ENCODE measurements around the gene KHDRBS2. TPM values are rescaled to one million over a fixed set of nuclear protein-coding genes. Genes with fewer than 3 reads are reported as not detected.

Gene KHDRBS2
- total and polyA plus RNA-seq, 2 donors (not counting 1 experiment from before 2014, with no cell fraction given): 8.9 to 9.4 TPM

- ChIA-PET POLR2A (no interaction called here), CTCF (interaction anchor here (0.9 to 6.5 kb wide), 5 partner anchors 10 to 336 kb away, joined by 4 to 57 read pairs (median 5); no protein-coding TSS in a partner anchor)
- Histone ChIP-seq H3K27ac (ENCODE audit: low read length in 2 of 2) (no peak overlapping the region), H3K79me2 (ENCODE audit: control insufficient read depth, insufficient read depth, low read length) (peaks cover 8% of the 10 kb centered on the region), H4K20me1 (ENCODE audit: control insufficient read depth, insufficient read depth, low read length, poor library complexity, severe bottlenecking) (no peaks in the 10 kb centered on the region), H3K4me1 (ENCODE audit: control insufficient read depth in 2 of 2, insufficient read depth in 2 of 2, low read length in 2 of 2) (no peaks in the 10 kb centered on the region), H3K4me3 (ENCODE audit: control extremely low read depth in 1 of 5, extremely low read depth in 1 of 5, insufficient read depth in 1 of 5, low read depth in 2 of 5, low read length in 4 of 5) (no peak overlapping the region), H2AFZ (ENCODE audit: insufficient read depth, low read depth, low read length, poor library complexity, severe bottlenecking) (no peak overlapping the region), H3K4me2 (replicated peaks; ENCODE audit: low read depth, low read length, poor library complexity, severe bottlenecking) (no peak overlapping the region), H3K9me3 (ENCODE audit: control extremely low read depth in 1 of 3, control insufficient read depth in 2 of 3, insufficient read depth in 1 of 3, low read length in 2 of 3) (no peaks in the 10 kb centered on the region), H3K36me3 (replicated peaks in 1 of 2; ENCODE audit: control extremely low read depth in 1 of 2, control insufficient read depth in 1 of 2, extremely low read depth in 1 of 2, insufficient read depth in 2 of 2, low read length in 1 of 2) (no peaks in the 10 kb centered on the region), H3K27me3 (replicated peaks in 1 of 4; ENCODE audit: control extremely low read depth in 1 of 4, control insufficient read depth in 3 of 4, insufficient read depth in 4 of 4, low read length in 3 of 4) (no peaks in the 10 kb centered on the region), H3K9ac (ENCODE audit: low read length) (no peak overlapping the region)
- Mint-ChIP-seq H3K4me3 (no peak overlapping the region), H3K9me3 (ENCODE audit: insufficient read depth) (no peaks in the 10 kb centered on the region), H3K27ac (no peak overlapping the region), H3K27me3 (no peaks in the 10 kb centered on the region), H3K4me1 (no peaks in the 10 kb centered on the region)
- no CpG with 5 or more reads among the region's 4 CpGs for WGBS (ENCODE audit: insufficient coverage)
- TF ChIP-seq CTCF (IDR thresholded peaks at IDR 0.05) (no peak), EZH2 (IDR thresholded peaks at IDR 0.05; ENCODE audit: borderline replicate concordance, insufficient read depth, low read depth, low read length, poor library complexity, severe bottlenecking) (no peak)
- no peak for DNase-seq
- no peak for ATAC-seq (ENCODE audit: low read depth)
- intact Hi-C loops (cut with micrococcal nuclease): no loop called here
These were observed 138.8 kb downstream of the KHDRBS2 start for GRCh38 chr6:62146954-62147853.

- Histone ChIP-seq H3K9ac (ENCODE audit: low read length) (no peak overlapping the region), H3K4me2 (replicated peaks; ENCODE audit: low read depth, low read length, poor library complexity, severe bottlenecking) (no peak overlapping the region), H3K27ac (ENCODE audit: low read length in 2 of 2) (no peak overlapping the region), H3K4me1 (ENCODE audit: control insufficient read depth in 2 of 2, insufficient read depth in 2 of 2, low read length in 2 of 2) (no peaks in the 10 kb centered on the region), H4K20me1 (ENCODE audit: control insufficient read depth, insufficient read depth, low read length, poor library complexity, severe bottlenecking) (no peaks in the 10 kb centered on the region), H3K4me3 (ENCODE audit: control extremely low read depth in 1 of 5, extremely low read depth in 1 of 5, insufficient read depth in 1 of 5, low read depth in 2 of 5, low read length in 4 of 5) (no peak overlapping the region), H3K27me3 (replicated peaks in 1 of 4; ENCODE audit: control extremely low read depth in 1 of 4, control insufficient read depth in 3 of 4, insufficient read depth in 4 of 4, low read length in 3 of 4) (no peaks in the 10 kb centered on the region), H3K79me2 (ENCODE audit: control insufficient read depth, insufficient read depth, low read length) (no peaks in the 10 kb centered on the region), H3K9me3 (ENCODE audit: control extremely low read depth in 1 of 3, control insufficient read depth in 2 of 3, insufficient read depth in 1 of 3, low read length in 2 of 3) (peaks cover 0 to 3% (median 0%) of the 10 kb centered on the region in 3 donors), H3K36me3 (replicated peaks in 1 of 2; ENCODE audit: control extremely low read depth in 1 of 2, control insufficient read depth in 1 of 2, extremely low read depth in 1 of 2, insufficient read depth in 2 of 2, low read length in 1 of 2) (peaks cover 0 to 2% of the 10 kb centered on the region in 2 experiments), H2AFZ (ENCODE audit: insufficient read depth, low read depth, low read length, poor library complexity, severe bottlenecking) (no peak overlapping the region)
- POLR2A ChIA-PET: no interaction called here
- intact Hi-C loops (cut with micrococcal nuclease): no loop called here
- Mint-ChIP-seq H3K4me1 (peaks cover 2% of the 10 kb centered on the region), H3K4me3 (no peak overlapping the region), H3K27ac (no peak overlapping the region), H3K9me3 (ENCODE audit: insufficient read depth) (peaks cover 4% of the 10 kb centered on the region), H3K27me3 (no peaks in the 10 kb centered on the region)
- ATAC-seq (ENCODE audit: low read depth): no peak
- no CpG with 5 or more reads among the region's 1 CpG for WGBS (ENCODE audit: insufficient coverage)
- CTCF ChIA-PET: no interaction called here
- TF ChIP-seq EZH2 (IDR thresholded peaks at IDR 0.05; ENCODE audit: borderline replicate concordance, insufficient read depth, low read depth, low read length, poor library complexity, severe bottlenecking) (no peak), CTCF (IDR thresholded peaks at IDR 0.05) (no peak)
- DNase-seq: no peak
These were observed 156.9 kb downstream of the KHDRBS2 start for GRCh38 chr6:62129127-62129526.
